ENCODE data around the gene BIN1.

BIN1 gene

GRCh38 chr2:127054604-127054930 is 52.4 kb downstream of the BIN1 start:
- no peak overlapping the region for H2AFZ ChIP-seq (ENCODE audit: low read depth, low read length)
- H3K36me3 ChIP-seq (ENCODE audit: insufficient read depth, low read length), result no peaks in the 10 kb centered on the region
- no peak for DNase-seq
- H3K9ac ChIP-seq (ENCODE audit: low read depth, low read length), result no peak overlapping the region
- no peaks in the 10 kb centered on the region for H3K27me3 ChIP-seq (ENCODE audit: insufficient read depth, low read length, poor library complexity)
- H3K4me1 ChIP-seq (ENCODE audit: insufficient read depth, low read length), result peaks cover 2% of the 10 kb centered on the region; the same call in 1 of the 2 replicates
- ATAC-seq (ENCODE audit: insufficient read depth, low read depth), result no peak
- H3K9me3 ChIP-seq (ENCODE audit: insufficient read depth, low read length, severe bottlenecking), result no peaks in the 10 kb centered on the region
- no peaks in the 10 kb centered on the region for H3K79me2 ChIP-seq (ENCODE audit: insufficient read depth, low read length)
- H3K4me3 ChIP-seq (ENCODE audit: low read depth in 1 of 2, low read length in 2 of 2), result no peak overlapping the region
- H3K27ac ChIP-seq (ENCODE audit: low read length), result no peak overlapping the region
- H4K20me1 ChIP-seq (ENCODE audit: insufficient read depth, low read length), result no peaks in the 10 kb centered on the region
- TF ChIP-seq CTCF (IDR thresholded peaks at IDR 0.05; ENCODE audit: borderline replicate concordance, extremely low read depth, low read length, poor library complexity, severe bottlenecking) (no peak), EZH2 (IDR thresholded peaks at IDR 0.05; ENCODE audit: borderline replicate concordance, low read depth, low read length, severe bottlenecking) (no peak)
- H3K4me2 ChIP-seq (ENCODE audit: insufficient read depth, low read length), result no peak overlapping the region

GRCh38 chr2:127053731-127054603 is 53.0 kb downstream of the BIN1 start:
- H3K36me3 ChIP-seq (ENCODE audit: insufficient read depth, low read length), result no peaks in the 10 kb centered on the region
- H3K9me3 ChIP-seq (ENCODE audit: insufficient read depth, low read length, severe bottlenecking), result no peaks in the 10 kb centered on the region
- no peaks in the 10 kb centered on the region for H3K27me3 ChIP-seq (ENCODE audit: insufficient read depth, low read length, poor library complexity)
- DNase-seq (no peak), ATAC-seq (ENCODE audit: insufficient read depth, low read depth) (no peak)
- no peak overlapping the region for H3K4me2 ChIP-seq (ENCODE audit: insufficient read depth, low read length)
- TF ChIP-seq EZH2 (IDR thresholded peaks at IDR 0.05; ENCODE audit: borderline replicate concordance, low read depth, low read length, severe bottlenecking) (no peak), CTCF (IDR thresholded peaks at IDR 0.05; ENCODE audit: borderline replicate concordance, extremely low read depth, low read length, poor library complexity, severe bottlenecking) (no peak)
- no peak overlapping the region for H3K27ac ChIP-seq (ENCODE audit: low read length)
- no peak overlapping the region for H3K4me3 ChIP-seq (ENCODE audit: low read depth in 1 of 2, low read length in 2 of 2)
- H3K9ac ChIP-seq (ENCODE audit: low read depth, low read length), result no peak overlapping the region
- H2AFZ ChIP-seq (ENCODE audit: low read depth, low read length), result no peak overlapping the region
- no peaks in the 10 kb centered on the region for H4K20me1 ChIP-seq (ENCODE audit: insufficient read depth, low read length)
- H3K4me1 ChIP-seq (ENCODE audit: insufficient read depth, low read length), result peaks cover 2% of the 10 kb centered on the region; the same call in 1 of the 2 replicates
- H3K79me2 ChIP-seq (ENCODE audit: insufficient read depth, low read length), result no peaks in the 10 kb centered on the region

GRCh38 chr2:127052771-127053691 is 53.9 kb downstream of the BIN1 start:
- H3K36me3 ChIP-seq (ENCODE audit: insufficient read depth, low read length), result no peaks in the 10 kb centered on the region
- no peak overlapping the region for H3K9ac ChIP-seq (ENCODE audit: low read depth, low read length)
- H3K4me3 ChIP-seq (ENCODE audit: low read depth in 1 of 2, low read length in 2 of 2), result no peak overlapping the region
- no peaks in the 10 kb centered on the region for H3K27me3 ChIP-seq (ENCODE audit: insufficient read depth, low read length, poor library complexity)
- no peaks in the 10 kb centered on the region for H3K79me2 ChIP-seq (ENCODE audit: insufficient read depth, low read length)
- H3K4me2 ChIP-seq (ENCODE audit: insufficient read depth, low read length), result no peak overlapping the region
- no peaks in the 10 kb centered on the region for H3K9me3 ChIP-seq (ENCODE audit: insufficient read depth, low read length, severe bottlenecking)
- no peak overlapping the region for H3K27ac ChIP-seq (ENCODE audit: low read length)
- TF ChIP-seq CTCF (IDR thresholded peaks at IDR 0.05; ENCODE audit: borderline replicate concordance, extremely low read depth, low read length, poor library complexity, severe bottlenecking) (no peak), EZH2 (IDR thresholded peaks at IDR 0.05; ENCODE audit: borderline replicate concordance, low read depth, low read length, severe bottlenecking) (no peak)
- no peak for DNase-seq
- H3K4me1 ChIP-seq (ENCODE audit: insufficient read depth, low read length), result peaks cover 2% of the 10 kb centered on the region; the same call in 1 of the 2 replicates
- no peak overlapping the region for H2AFZ ChIP-seq (ENCODE audit: low read depth, low read length)
- no peak for ATAC-seq (ENCODE audit: insufficient read depth, low read depth)
- no peaks in the 10 kb centered on the region for H4K20me1 ChIP-seq (ENCODE audit: insufficient read depth, low read length)

Measured in DND-41 (cell line).